GM12891 (cell line): ENCODE data around the gene DIP2A.

Experiments used
- PAX5 ChIP-seq: IDR thresholded peaks from 2 replicates; pipeline ENCODE4 v1.6.1; 2011; ENCODE audit warnings: low read length, moderate library complexity, mild to moderate bottlenecking; ENCODE audit not compliant: insufficient read depth, severe bottlenecking
- POLR2A ChIP-seq: IDR thresholded peaks from 2 replicates; pipeline ENCODE4 v1.6.1; 2011; ENCODE audit warnings: low read depth, low read length, control low read depth
- POLR2AphosphoS5 ChIP-seq: IDR thresholded peaks from 2 replicates; pipeline ENCODE4 v1.6.1; 2011; ENCODE audit warnings: low read depth, low read length, control low read depth
- SPI1 ChIP-seq: IDR thresholded peaks from 2 replicates; pipeline ENCODE4 v1.6.1; 2011; ENCODE audit warnings: low read depth, low read length, control low read depth
- TAF1 ChIP-seq: IDR thresholded peaks from 2 replicates; pipeline ENCODE4 v1.6.1; 2011; ENCODE audit warnings: low read depth, low read length, control low read depth

- TF ChIP-seq POLR2A (no peak), POLR2AphosphoS5 (no peak), SPI1 (no peak), PAX5 (no peak), TAF1 (no peak)
Measured at GRCh38 chr21:46459024-46459355, 299 bp downstream of the DIP2A start.
